K562 (cell line): Measurements from ENCODE around the gene ANKH. TPM values are rescaled to one million over a fixed set of nuclear protein-coding genes. Genes with fewer than 3 reads are reported as not detected.

ENCODE experiments used
- ATF4 ChIP-seq: fragments of 450-650 bp; formaldehyde crosslinking; IDR thresholded peaks from 2 replicates; pipeline ENCODE4 v1.4.0; 2022; ENCODE audit warnings: mild to moderate bottlenecking, moderate library complexity
- BACH1 ChIP-seq: fragments of 200-800 bp; sonication (Bioruptor generic); IDR thresholded peaks from 2 replicates; pipeline ENCODE4 v1.6.1; 2016; ENCODE audit warnings: missing genetic modification characterization, missing compliant biosample characterization
- BMI1 ChIP-seq: fragments of 150-350 bp; IDR thresholded peaks from 2 replicates; pipeline ENCODE4 v1.6.1; 2014; ENCODE audit warnings: low read length
- CTBP1 ChIP-seq: fragments of 450-650 bp; IDR thresholded peaks from 2 replicates; pipeline ENCODE4 v1.6.1; 2016; ENCODE audit warnings: borderline replicate concordance
- MED1 ChIP-seq: sonication (generic); formaldehyde crosslinking; IDR thresholded peaks from 2 replicates; pipeline ENCODE4 v1.8.1; 2023; ENCODE audit warnings: missing genetic modification reagents, borderline replicate concordance
- NCOA2 ChIP-seq, 2 experiments: fragments of 450-650 bp; IDR thresholded peaks; 2 replicates each; pipeline ENCODE4 v1.6.1; 2018; ENCODE audit warnings: mild to moderate bottlenecking in 2 of 2, moderate library complexity in 1 of 2; ENCODE audit not compliant: partially characterized antibody in 2 of 2
- POLR2G ChIP-seq: fragments of 200-400 bp; formaldehyde crosslinking; IDR thresholded peaks from 2 replicates; pipeline ENCODE4 v1.6.1; 2017; ENCODE audit warnings: low read depth, mild to moderate bottlenecking, antibody characterized with exemption, low read length, moderate library complexity
- RAD51 ChIP-seq: fragments of 450-650 bp; IDR thresholded peaks from 2 replicates; pipeline ENCODE4 v1.7.1; 2016; ENCODE audit warnings: low read depth, mild to moderate bottlenecking, borderline replicate concordance
- SOX6 ChIP-seq: fragments of 450-650 bp; IDR thresholded peaks from 2 replicates; pipeline ENCODE4 v1.6.1; 2014; ENCODE audit warnings: mild to moderate bottlenecking
- ZNF511 ChIP-seq: sonication (generic); formaldehyde crosslinking; IDR thresholded peaks from 2 replicates; pipeline ENCODE4 v1.8.0; 2022; ENCODE audit warnings: mild to moderate bottlenecking, missing genetic modification reagents
- polyA plus RNA-seq, 8 experiments: library from polyadenylated mRNA; depleted of rRNA in 4 of 8; stranded (reverse) in 5 of 8; unstranded in 3 of 8; fragments of >200 nt; fragmentation: Nextera tagmentation in 2 of 8; fragmentation: Illumina TruSeq in 1 of 8; extraction: Ambion mirVana in 2 of 8; extraction: Trizol in 1 of 8; gene quantifications; 2 replicates each; pipeline versions ENCODE4 v1.2.1 to v1.2.3, GENCODE V29; 2011 to 2014; ENCODE audit warnings: inconsistent platforms in 1 of 8, missing spikeins in 1 of 8
- total RNA-seq, 7 experiments: library from RNA; depleted of rRNA in 6 of 7; stranded (reverse); fragments of >200 nt in 6 of 7; fragmentation: Illumina TruSeq in 2 of 7; extraction: Trizol in 2 of 7; gene quantifications; 2 replicates each; pipeline versions ENCODE4 v1.2.1 to v1.2.3, GENCODE V29; 2011 to 2021; ENCODE audit warnings: low replicate concordance in 1 of 7
- TF ChIP-seq, protein P1 (sequence below): fragments of 450-650 bp; IDR thresholded peaks from 2 replicates; pipeline ENCODE4 v1.6.1; 2017; ENCODE audit warnings: antibody characterized with exemption, mild to moderate bottlenecking
- TF ChIP-seq, protein P2 (sequence below): fragments of 250-450 bp; sonication (Bioruptor Pico); IDR thresholded peaks from 2 replicates; pipeline ENCODE4 v1.5.0; 2021; ENCODE audit warnings: mild to moderate bottlenecking, moderate library complexity
- TF ChIP-seq, protein P3 (sequence below): sonication (generic); formaldehyde crosslinking; IDR thresholded peaks from 2 replicates; pipeline ENCODE4 v1.8.0; 2022; ENCODE audit warnings: mild to moderate bottlenecking, missing genetic modification reagents

Gene ANKH
- total and polyA plus RNA-seq, 9 of the 15 experiments (the other 6 are each of a cell fraction or from before 2014, with no cell fraction given), result 0.79 to 12.2 (median 4.5) TPM

DNA sequence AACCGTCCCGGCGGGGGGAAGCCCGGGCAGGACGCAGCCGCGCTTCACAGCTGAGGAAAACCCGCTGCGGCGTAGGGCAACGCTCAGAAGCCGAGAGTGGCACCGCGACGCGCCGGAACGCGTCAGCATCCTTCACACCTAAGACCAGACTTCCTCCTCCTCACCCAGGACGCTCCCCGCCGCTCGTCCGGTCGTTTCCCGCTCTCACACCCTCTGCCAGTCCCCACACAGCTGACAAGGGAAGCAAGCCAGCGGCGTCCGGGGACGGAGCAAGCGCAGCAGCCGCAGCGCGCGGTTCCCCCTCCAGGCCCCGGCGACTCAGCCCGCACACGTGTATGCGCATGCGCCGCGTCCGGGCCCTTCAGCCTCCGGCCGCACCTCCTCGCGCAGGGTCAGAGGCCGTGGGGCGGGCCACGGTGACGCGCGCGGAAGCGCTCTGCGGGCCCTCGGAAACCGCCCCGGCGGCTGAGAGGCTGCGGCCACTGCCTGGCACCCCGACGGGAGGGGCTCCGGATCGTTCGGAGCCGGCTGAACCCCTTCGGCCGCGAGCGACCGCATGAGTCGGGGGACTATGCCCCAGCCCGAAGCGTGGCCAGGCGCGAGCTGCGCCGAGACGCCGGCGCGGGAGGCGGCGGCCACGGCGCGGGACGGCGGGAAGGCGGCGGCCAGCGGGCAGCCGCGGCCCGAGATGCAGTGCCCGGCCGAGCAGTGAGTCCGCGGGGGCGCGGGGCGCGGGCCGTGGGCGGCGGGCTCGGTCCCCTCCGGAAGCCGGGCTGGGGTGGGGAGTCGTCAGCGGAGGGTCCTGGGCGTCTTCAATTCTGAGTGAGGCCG, 207.1 kb downstream of the ANKH start, which contains the start of gene OTULIN (continued):
- TF ChIP-seq ZNF511 (CRISPR knock-in tag), result peak; percentile 90
- no peak for TF ChIP-seq BACH1 (tag)
- no peak for TF ChIP-seq RAD51
- TF ChIP-seq, protein P1, sequence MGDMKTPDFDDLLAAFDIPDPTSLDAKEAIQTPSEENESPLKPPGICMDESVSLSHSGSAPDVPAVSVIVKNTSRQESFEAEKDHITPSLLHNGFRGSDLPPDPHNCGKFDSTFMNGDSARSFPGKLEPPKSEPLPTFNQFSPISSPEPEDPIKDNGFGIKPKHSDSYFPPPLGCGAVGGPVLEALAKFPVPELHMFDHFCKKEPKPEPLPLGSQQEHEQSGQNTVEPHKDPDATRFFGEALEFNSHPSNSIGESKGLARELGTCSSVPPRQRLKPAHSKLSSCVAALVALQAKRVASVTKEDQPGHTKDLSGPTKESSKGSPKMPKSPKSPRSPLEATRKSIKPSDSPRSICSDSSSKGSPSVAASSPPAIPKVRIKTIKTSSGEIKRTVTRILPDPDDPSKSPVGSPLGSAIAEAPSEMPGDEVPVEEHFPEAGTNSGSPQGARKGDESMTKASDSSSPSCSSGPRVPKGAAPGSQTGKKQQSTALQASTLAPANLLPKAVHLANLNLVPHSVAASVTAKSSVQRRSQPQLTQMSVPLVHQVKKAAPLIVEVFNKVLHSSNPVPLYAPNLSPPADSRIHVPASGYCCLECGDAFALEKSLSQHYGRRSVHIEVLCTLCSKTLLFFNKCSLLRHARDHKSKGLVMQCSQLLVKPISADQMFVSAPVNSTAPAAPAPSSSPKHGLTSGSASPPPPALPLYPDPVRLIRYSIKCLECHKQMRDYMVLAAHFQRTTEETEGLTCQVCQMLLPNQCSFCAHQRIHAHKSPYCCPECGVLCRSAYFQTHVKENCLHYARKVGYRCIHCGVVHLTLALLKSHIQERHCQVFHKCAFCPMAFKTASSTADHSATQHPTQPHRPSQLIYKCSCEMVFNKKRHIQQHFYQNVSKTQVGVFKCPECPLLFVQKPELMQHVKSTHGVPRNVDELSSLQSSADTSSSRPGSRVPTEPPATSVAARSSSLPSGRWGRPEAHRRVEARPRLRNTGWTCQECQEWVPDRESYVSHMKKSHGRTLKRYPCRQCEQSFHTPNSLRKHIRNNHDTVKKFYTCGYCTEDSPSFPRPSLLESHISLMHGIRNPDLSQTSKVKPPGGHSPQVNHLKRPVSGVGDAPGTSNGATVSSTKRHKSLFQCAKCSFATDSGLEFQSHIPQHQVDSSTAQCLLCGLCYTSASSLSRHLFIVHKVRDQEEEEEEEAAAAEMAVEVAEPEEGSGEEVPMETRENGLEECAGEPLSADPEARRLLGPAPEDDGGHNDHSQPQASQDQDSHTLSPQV, result peak; percentile 72
- TF ChIP-seq POLR2G, result peak; percentile 96
- peak; percentile 89 for TF ChIP-seq CTBP1
- TF ChIP-seq BMI1, result no peak
- TF ChIP-seq, protein P2, sequence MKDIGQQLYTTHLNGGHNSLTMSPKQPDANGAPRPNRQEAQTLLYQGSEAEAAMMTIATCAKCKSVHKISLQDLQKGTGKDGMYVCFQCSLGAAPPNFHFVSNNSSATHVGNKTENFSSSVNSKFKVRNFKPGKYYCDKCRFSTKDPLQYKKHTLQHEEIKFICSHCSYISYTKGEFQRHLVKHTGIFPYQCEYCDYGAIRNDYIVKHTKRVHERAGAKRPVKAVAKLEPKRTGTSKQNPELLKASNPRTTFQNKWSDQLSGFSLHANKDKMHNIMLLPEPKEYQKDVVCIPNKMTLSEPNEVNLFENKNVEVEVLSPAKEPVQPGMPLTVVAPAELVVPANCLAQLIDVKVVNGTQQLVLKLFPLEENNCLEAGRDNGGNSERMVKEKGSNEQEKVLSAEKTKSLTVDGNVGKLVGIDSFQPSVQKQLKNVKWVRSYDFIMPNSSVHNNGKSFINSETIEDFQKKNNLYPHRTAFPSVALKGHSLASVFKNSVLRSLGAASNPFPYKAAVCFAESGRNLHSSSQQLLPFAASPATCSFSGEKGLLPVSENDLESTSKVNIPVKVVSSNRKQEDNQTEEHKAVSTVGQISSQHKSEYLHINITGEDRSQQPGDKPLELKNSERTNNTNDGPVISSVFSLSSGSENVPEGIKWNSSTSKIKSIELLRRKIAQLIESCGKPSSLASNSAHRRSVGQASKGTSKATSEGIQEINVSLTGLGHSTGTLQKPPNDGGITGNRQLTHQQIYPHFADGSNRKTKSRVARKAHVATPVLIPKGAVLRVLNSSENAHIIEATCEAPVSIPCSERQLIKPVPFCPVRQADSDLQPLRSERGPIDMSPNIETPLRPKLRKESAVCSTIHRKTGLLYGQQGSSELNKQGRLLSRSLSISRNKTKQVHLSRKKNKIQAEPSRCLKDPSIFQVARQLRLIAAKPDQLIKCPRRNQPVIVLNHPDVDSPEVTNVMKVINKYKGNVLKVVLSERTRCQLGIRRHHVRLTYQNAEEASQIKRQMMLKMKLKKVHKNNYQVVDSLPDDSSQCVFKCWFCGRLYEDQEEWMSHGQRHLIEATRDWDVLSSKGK (CRISPR knock-in tag), result no peak
- TF ChIP-seq SOX6, result peak; percentile 60
- TF ChIP-seq, protein P3, sequence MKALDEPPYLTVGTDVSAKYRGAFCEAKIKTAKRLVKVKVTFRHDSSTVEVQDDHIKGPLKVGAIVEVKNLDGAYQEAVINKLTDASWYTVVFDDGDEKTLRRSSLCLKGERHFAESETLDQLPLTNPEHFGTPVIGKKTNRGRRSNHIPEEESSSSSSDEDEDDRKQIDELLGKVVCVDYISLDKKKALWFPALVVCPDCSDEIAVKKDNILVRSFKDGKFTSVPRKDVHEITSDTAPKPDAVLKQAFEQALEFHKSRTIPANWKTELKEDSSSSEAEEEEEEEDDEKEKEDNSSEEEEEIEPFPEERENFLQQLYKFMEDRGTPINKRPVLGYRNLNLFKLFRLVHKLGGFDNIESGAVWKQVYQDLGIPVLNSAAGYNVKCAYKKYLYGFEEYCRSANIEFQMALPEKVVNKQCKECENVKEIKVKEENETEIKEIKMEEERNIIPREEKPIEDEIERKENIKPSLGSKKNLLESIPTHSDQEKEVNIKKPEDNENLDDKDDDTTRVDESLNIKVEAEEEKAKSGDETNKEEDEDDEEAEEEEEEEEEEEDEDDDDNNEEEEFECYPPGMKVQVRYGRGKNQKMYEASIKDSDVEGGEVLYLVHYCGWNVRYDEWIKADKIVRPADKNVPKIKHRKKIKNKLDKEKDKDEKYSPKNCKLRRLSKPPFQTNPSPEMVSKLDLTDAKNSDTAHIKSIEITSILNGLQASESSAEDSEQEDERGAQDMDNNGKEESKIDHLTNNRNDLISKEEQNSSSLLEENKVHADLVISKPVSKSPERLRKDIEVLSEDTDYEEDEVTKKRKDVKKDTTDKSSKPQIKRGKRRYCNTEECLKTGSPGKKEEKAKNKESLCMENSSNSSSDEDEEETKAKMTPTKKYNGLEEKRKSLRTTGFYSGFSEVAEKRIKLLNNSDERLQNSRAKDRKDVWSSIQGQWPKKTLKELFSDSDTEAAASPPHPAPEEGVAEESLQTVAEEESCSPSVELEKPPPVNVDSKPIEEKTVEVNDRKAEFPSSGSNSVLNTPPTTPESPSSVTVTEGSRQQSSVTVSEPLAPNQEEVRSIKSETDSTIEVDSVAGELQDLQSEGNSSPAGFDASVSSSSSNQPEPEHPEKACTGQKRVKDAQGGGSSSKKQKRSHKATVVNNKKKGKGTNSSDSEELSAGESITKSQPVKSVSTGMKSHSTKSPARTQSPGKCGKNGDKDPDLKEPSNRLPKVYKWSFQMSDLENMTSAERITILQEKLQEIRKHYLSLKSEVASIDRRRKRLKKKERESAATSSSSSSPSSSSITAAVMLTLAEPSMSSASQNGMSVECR (CRISPR knock-in tag), result peak; percentile 65; the same call in 1 of the 2 replicates
- no peak for TF ChIP-seq MED1 (CRISPR knock-in tag)
- no peak for TF ChIP-seq NCOA2 (IDR thresholded peaks at IDR 0.05; ENCODE audit: partially characterized antibody in 2 of 2)
- TF ChIP-seq ATF4 (CRISPR knock-in tag), result no peak
